MM.1S (cell line): Measurements from ENCODE around the gene ACSL5.

Experiments
- EZH2phosphoT487 ChIP-seq: fragments of 300-600 bp; sonication (generic); IDR thresholded peaks from 2 replicates; pipeline ENCODE4 v1.6.1; 2018; ENCODE audit warnings: antibody characterized with exemption, low read length
- TF ChIP-seq, protein P1 (sequence below): fragments of 300-600 bp; sonication (generic); IDR thresholded peaks from 2 replicates; pipeline ENCODE4 v1.5.1; 2016; ENCODE audit warnings: antibody characterized with exemption, low read length, mixed read lengths

DNA sequence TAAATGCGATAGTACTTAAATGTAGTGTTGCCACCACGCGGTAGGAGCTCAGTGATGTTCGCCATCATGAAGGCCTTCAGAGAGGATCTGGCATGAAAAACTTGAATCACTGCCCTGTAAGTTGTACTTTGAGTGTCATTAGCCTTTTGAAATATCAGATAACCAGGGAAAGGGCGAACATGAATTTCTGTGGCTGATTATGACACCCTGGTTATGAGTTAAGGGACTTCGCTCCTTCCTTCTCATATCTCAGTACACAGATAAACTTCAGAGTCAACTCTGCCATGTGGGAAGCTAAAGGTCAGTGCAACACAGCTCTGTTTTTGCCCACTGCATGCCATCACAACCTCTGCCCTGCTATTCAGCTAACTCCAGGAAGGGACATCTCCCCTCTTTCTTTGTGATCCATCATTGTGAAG, 8.9 kb upstream of the ACSL5 start:
- TF ChIP-seq, protein P1, sequence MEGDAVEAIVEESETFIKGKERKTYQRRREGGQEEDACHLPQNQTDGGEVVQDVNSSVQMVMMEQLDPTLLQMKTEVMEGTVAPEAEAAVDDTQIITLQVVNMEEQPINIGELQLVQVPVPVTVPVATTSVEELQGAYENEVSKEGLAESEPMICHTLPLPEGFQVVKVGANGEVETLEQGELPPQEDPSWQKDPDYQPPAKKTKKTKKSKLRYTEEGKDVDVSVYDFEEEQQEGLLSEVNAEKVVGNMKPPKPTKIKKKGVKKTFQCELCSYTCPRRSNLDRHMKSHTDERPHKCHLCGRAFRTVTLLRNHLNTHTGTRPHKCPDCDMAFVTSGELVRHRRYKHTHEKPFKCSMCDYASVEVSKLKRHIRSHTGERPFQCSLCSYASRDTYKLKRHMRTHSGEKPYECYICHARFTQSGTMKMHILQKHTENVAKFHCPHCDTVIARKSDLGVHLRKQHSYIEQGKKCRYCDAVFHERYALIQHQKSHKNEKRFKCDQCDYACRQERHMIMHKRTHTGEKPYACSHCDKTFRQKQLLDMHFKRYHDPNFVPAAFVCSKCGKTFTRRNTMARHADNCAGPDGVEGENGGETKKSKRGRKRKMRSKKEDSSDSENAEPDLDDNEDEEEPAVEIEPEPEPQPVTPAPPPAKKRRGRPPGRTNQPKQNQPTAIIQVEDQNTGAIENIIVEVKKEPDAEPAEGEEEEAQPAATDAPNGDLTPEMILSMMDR = no peak
- no peak for TF ChIP-seq EZH2phosphoT487
